ENCODE results near the gene TECPR2.

TECPR2 gene

GRCh38 chr14:102523569-102524450 is 161.1 kb downstream of the TECPR2 start:
- peak overlapping the region; percentile 16 for H3K4me3 ChIP-seq (ENCODE audit: low read depth, low read length)
- H3K9me3 ChIP-seq (ENCODE audit: control insufficient read depth, insufficient read depth, low read length): no peaks in the 10 kb centered on the region
- no peak overlapping the region for H3K9ac ChIP-seq (ENCODE audit: low read depth, low read length)
- no peaks in the 10 kb centered on the region for H3K27me3 ChIP-seq (ENCODE audit: control insufficient read depth, insufficient read depth, low read length)
- no peaks in the 10 kb centered on the region for H3K36me3 ChIP-seq (ENCODE audit: control insufficient read depth, insufficient read depth, low read length)
- peaks cover 5% of the 10 kb centered on the region for H3K4me1 ChIP-seq (ENCODE audit: control insufficient read depth, insufficient read depth, low read length)

- no peaks in the 10 kb centered on the region for H3K27me3 ChIP-seq (ENCODE audit: control insufficient read depth, insufficient read depth, low read length)
- H3K36me3 ChIP-seq (ENCODE audit: control insufficient read depth, insufficient read depth, low read length): no peaks in the 10 kb centered on the region
- no peaks in the 10 kb centered on the region for H3K9me3 ChIP-seq (ENCODE audit: control insufficient read depth, insufficient read depth, low read length)
- peak overlapping the region; percentile 66 for H3K4me3 ChIP-seq (ENCODE audit: low read depth, low read length)
- H3K4me1 ChIP-seq (ENCODE audit: control insufficient read depth, insufficient read depth, low read length): peaks cover 5% of the 10 kb centered on the region
- no peak overlapping the region for H3K9ac ChIP-seq (ENCODE audit: low read depth, low read length)
Measured at GRCh38 chr14:102524451-102525218, 161.9 kb downstream of the TECPR2 start.

- Histone ChIP-seq H3K36me3 (ENCODE audit: control insufficient read depth, insufficient read depth, low read length) (no peaks in the 10 kb centered on the region), H3K4me3 (ENCODE audit: low read depth, low read length) (peak overlapping the region; percentile 66), H3K9me3 (ENCODE audit: control insufficient read depth, insufficient read depth, low read length) (no peaks in the 10 kb centered on the region), H3K4me1 (ENCODE audit: control insufficient read depth, insufficient read depth, low read length) (peaks cover 5% of the 10 kb centered on the region), H3K27me3 (ENCODE audit: control insufficient read depth, insufficient read depth, low read length) (no peaks in the 10 kb centered on the region), H3K9ac (ENCODE audit: low read depth, low read length) (no peak overlapping the region)
Measured at GRCh38 chr14:102525219-102525928, 162.6 kb downstream of the TECPR2 start.

GRCh38 chr14:102525929-102526497 is 163.3 kb downstream of the TECPR2 start:
- Histone ChIP-seq H3K4me1 (ENCODE audit: control insufficient read depth, insufficient read depth, low read length) (peaks cover 5% of the 10 kb centered on the region), H3K4me3 (ENCODE audit: low read depth, low read length) (no peak overlapping the region), H3K27me3 (ENCODE audit: control insufficient read depth, insufficient read depth, low read length) (no peaks in the 10 kb centered on the region), H3K9me3 (ENCODE audit: control insufficient read depth, insufficient read depth, low read length) (no peaks in the 10 kb centered on the region), H3K9ac (ENCODE audit: low read depth, low read length) (no peak overlapping the region), H3K36me3 (ENCODE audit: control insufficient read depth, insufficient read depth, low read length) (no peaks in the 10 kb centered on the region)

- H3K4me1 ChIP-seq (ENCODE audit: control insufficient read depth, insufficient read depth, low read length): peaks cover 2% of the 10 kb centered on the region
- no peak overlapping the region for H3K9ac ChIP-seq (ENCODE audit: low read depth, low read length)
- no peaks in the 10 kb centered on the region for H3K36me3 ChIP-seq (ENCODE audit: control insufficient read depth, insufficient read depth, low read length)
- H3K9me3 ChIP-seq (ENCODE audit: control insufficient read depth, insufficient read depth, low read length): no peaks in the 10 kb centered on the region
- H3K27me3 ChIP-seq (ENCODE audit: control insufficient read depth, insufficient read depth, low read length): no peaks in the 10 kb centered on the region
- H3K4me3 ChIP-seq (ENCODE audit: low read depth, low read length): no peak overlapping the region
Measured at GRCh38 chr14:102528431-102529170, 165.9 kb downstream of the TECPR2 start.

GRCh38 chr14:102530828-102531478 is 168.2 kb downstream of the TECPR2 start:
- no peaks in the 10 kb centered on the region for H3K4me1 ChIP-seq (ENCODE audit: control insufficient read depth, insufficient read depth, low read length)

GRCh38 chr14:102532204-102532658 is 169.5 kb downstream of the TECPR2 start:
- Histone ChIP-seq H3K9me3 (ENCODE audit: control insufficient read depth, insufficient read depth, low read length) (no peaks in the 10 kb centered on the region), H3K9ac (ENCODE audit: low read depth, low read length) (no peak overlapping the region), H3K36me3 (ENCODE audit: control insufficient read depth, insufficient read depth, low read length) (no peaks in the 10 kb centered on the region), H3K27me3 (ENCODE audit: control insufficient read depth, insufficient read depth, low read length) (no peaks in the 10 kb centered on the region), H3K4me1 (ENCODE audit: control insufficient read depth, insufficient read depth, low read length) (no peaks in the 10 kb centered on the region), H3K4me3 (ENCODE audit: low read depth, low read length) (no peak overlapping the region)

More at GRCh38 chr14:102530828-102531478, 168.2 kb downstream of the TECPR2 start:
- no peak overlapping the region for H3K9ac ChIP-seq (ENCODE audit: low read depth, low read length)
- H3K36me3 ChIP-seq (ENCODE audit: control insufficient read depth, insufficient read depth, low read length): no peaks in the 10 kb centered on the region
- H3K4me3 ChIP-seq (ENCODE audit: low read depth, low read length): no peak overlapping the region
- no peaks in the 10 kb centered on the region for H3K27me3 ChIP-seq (ENCODE audit: control insufficient read depth, insufficient read depth, low read length)
- no peaks in the 10 kb centered on the region for H3K9me3 ChIP-seq (ENCODE audit: control insufficient read depth, insufficient read depth, low read length)

- no peak overlapping the region for H3K4me3 ChIP-seq (ENCODE audit: low read depth, low read length)
- H3K4me1 ChIP-seq (ENCODE audit: control insufficient read depth, insufficient read depth, low read length): no peaks in the 10 kb centered on the region
- H3K9ac ChIP-seq (ENCODE audit: low read depth, low read length): no peak overlapping the region
- H3K36me3 ChIP-seq (ENCODE audit: control insufficient read depth, insufficient read depth, low read length): no peaks in the 10 kb centered on the region
- no peaks in the 10 kb centered on the region for H3K9me3 ChIP-seq (ENCODE audit: control insufficient read depth, insufficient read depth, low read length)
- no peaks in the 10 kb centered on the region for H3K27me3 ChIP-seq (ENCODE audit: control insufficient read depth, insufficient read depth, low read length)
Measured at GRCh38 chr14:102537981-102538601, 175.3 kb downstream of the TECPR2 start.

- no peaks in the 10 kb centered on the region for H3K27me3 ChIP-seq (ENCODE audit: control insufficient read depth, insufficient read depth, low read length)
- H3K4me3 ChIP-seq (ENCODE audit: low read depth, low read length): no peak overlapping the region
- H3K9me3 ChIP-seq (ENCODE audit: control insufficient read depth, insufficient read depth, low read length): no peaks in the 10 kb centered on the region
- peaks cover under 1% of the 10 kb centered on the region for H3K4me1 ChIP-seq (ENCODE audit: control insufficient read depth, insufficient read depth, low read length)
- no peaks in the 10 kb centered on the region for H3K36me3 ChIP-seq (ENCODE audit: control insufficient read depth, insufficient read depth, low read length)
- no peak overlapping the region for H3K9ac ChIP-seq (ENCODE audit: low read depth, low read length)
Measured at GRCh38 chr14:102538602-102539543, 176.1 kb downstream of the TECPR2 start.
